Measurements from ENCODE around the gene C1QTNF9. TPM values are rescaled to one million over a fixed set of nuclear protein-coding genes. Genes with fewer than 3 reads are reported as not detected.
"Not testable (repeated sequence)": the region's sequence is repeated elsewhere in the genome, so short reads cannot be mapped to it uniquely, and the experiment has no call there.

Gene C1QTNF9
- total RNA-seq, 1 experiment from 2014 or later, result not detected

DNA sequence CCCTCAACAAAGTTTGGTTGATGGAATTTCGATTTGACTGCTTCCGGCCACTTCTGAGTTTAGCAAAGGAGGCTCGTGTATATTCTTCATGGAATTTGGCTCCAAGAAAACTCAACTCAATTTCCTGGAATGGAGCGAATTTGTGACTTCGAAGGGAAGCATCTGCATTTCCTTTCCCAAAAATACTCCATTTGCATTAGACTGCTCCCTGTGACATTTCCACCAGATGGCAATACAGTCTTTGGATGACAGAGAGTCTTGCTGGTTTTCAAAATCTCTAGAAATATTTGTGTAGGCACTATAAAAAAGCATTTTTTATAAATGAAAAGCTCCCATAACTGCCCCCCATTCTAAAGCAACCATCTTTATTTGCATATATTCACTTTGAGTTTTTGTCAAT lies 4.1 kb downstream of the C1QTNF9 start:
- H3K36me3 ChIP-seq (ENCODE audit: control insufficient read depth, insufficient read depth, low read length), result no peaks in the 10 kb centered on the region
- in situ Hi-C loops (cut with HindIII; ENCODE audit: low pct_unique_long_range_greater_than_20kb, low sequenced_read_pairs), result no loop called here
- no peak for TF ChIP-seq TCF7L2 (IDR thresholded peaks at IDR 0.05; ENCODE audit: low read depth, low read length)
- TF ChIP-seq, protein P1, sequence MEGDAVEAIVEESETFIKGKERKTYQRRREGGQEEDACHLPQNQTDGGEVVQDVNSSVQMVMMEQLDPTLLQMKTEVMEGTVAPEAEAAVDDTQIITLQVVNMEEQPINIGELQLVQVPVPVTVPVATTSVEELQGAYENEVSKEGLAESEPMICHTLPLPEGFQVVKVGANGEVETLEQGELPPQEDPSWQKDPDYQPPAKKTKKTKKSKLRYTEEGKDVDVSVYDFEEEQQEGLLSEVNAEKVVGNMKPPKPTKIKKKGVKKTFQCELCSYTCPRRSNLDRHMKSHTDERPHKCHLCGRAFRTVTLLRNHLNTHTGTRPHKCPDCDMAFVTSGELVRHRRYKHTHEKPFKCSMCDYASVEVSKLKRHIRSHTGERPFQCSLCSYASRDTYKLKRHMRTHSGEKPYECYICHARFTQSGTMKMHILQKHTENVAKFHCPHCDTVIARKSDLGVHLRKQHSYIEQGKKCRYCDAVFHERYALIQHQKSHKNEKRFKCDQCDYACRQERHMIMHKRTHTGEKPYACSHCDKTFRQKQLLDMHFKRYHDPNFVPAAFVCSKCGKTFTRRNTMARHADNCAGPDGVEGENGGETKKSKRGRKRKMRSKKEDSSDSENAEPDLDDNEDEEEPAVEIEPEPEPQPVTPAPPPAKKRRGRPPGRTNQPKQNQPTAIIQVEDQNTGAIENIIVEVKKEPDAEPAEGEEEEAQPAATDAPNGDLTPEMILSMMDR (IDR thresholded peaks at IDR 0.05), result peak; percentile 34; the same call in 1 of the 2 replicates
- POLR2A ChIA-PET, result no interaction called here
- no peaks in the 10 kb centered on the region for H3K9me3 ChIP-seq (ENCODE audit: control insufficient read depth, insufficient read depth, low read depth, low read length)
- CTCF ChIA-PET, result interaction anchor here (0.6 kb wide), 1 partner anchor 11 kb away, joined by 4 read pairs; no protein-coding TSS in a partner anchor
- no peak overlapping the region for H3K27ac ChIP-seq (ENCODE audit: low read length)
- BruUV-seq (replicated peaks), result no TSS peak
- intact Hi-C loops (cut with micrococcal nuclease; ENCODE audit: unreplicated experiment), result no loop called here
- no peaks in the 10 kb centered on the region for H3K27me3 ChIP-seq (ENCODE audit: control insufficient read depth, insufficient read depth, low read length)
- ATAC-seq, result no peak
- no peak for DNase-seq (ENCODE audit: low read depth, low spot score)
- no peaks in the 10 kb centered on the region for H3K4me1 ChIP-seq (ENCODE audit: control insufficient read depth, insufficient read depth, low read length)
- H3K4me3 ChIP-seq (ENCODE audit: low read depth in 2 of 2, low read length in 2 of 2), result no peak overlapping the region

DNA sequence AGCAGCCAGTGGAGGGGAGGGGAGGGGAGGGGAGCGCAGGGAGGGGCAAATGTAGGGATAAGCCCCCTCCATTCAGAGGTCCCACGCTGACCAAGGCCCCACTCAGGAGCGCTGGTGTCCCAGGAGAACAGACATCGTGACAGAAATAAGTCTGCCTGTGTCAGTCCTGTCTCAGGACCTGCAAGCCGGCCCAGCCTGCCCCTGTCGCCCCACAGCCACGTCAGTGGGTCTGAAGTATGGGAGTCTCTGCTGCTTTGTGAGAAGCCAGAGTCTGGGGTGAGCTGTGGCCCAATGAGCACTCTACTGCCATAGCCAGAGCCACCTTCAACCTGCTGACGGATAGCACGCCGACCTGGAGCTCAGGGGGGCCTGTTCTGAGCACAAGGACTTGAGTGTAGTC lies 8.5 kb downstream of the C1QTNF9 start:
- H3K9me3 ChIP-seq (ENCODE audit: control insufficient read depth, insufficient read depth, low read depth, low read length); H3K4me1 ChIP-seq (ENCODE audit: control insufficient read depth, insufficient read depth, low read length); H3K27me3 ChIP-seq (ENCODE audit: control insufficient read depth, insufficient read depth, low read length); DNase-seq (ENCODE audit: low read depth, low spot score); ATAC-seq; POLR2A ChIA-PET; in situ Hi-C loops (cut with HindIII; ENCODE audit: low pct_unique_long_range_greater_than_20kb, low sequenced_read_pairs); H3K36me3 ChIP-seq (ENCODE audit: control insufficient read depth, insufficient read depth, low read length); intact Hi-C loops (cut with micrococcal nuclease; ENCODE audit: unreplicated experiment); CTCF ChIA-PET; H3K27ac ChIP-seq (ENCODE audit: low read length); H3K4me3 ChIP-seq (ENCODE audit: low read depth in 2 of 2, low read length in 2 of 2); BruUV-seq (replicated peaks): not testable (repeated sequence)

DNA sequence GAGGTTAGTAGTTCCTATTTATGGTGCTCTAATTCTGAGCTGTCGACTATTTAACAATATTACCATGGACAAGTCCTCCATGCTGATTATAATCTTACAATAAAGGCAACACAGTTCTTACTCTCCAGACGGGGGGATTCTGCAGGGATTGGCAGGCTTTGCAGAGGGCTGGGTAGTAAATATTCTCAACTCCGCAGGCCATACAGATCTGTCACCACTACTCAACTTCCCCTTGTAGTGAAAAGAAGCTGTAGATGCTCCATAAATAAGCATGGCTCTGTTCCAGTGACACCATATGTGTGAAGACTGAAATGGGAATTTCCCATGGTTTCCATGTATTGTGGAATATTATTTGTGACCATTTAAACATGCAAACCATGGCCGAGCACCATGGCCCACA lies 9.5 kb downstream of the C1QTNF9 start:
- CTCF ChIA-PET; DNase-seq (ENCODE audit: low read depth, low spot score); in situ Hi-C loops (cut with HindIII; ENCODE audit: low pct_unique_long_range_greater_than_20kb, low sequenced_read_pairs); H3K36me3 ChIP-seq (ENCODE audit: control insufficient read depth, insufficient read depth, low read length); POLR2A ChIA-PET; ATAC-seq; intact Hi-C loops (cut with micrococcal nuclease; ENCODE audit: unreplicated experiment); H3K4me1 ChIP-seq (ENCODE audit: control insufficient read depth, insufficient read depth, low read length); H3K27ac ChIP-seq (ENCODE audit: low read length); H3K9me3 ChIP-seq (ENCODE audit: control insufficient read depth, insufficient read depth, low read depth, low read length); H3K4me3 ChIP-seq (ENCODE audit: low read depth in 2 of 2, low read length in 2 of 2); H3K27me3 ChIP-seq (ENCODE audit: control insufficient read depth, insufficient read depth, low read length); BruUV-seq (replicated peaks): not testable (repeated sequence)

DNA sequence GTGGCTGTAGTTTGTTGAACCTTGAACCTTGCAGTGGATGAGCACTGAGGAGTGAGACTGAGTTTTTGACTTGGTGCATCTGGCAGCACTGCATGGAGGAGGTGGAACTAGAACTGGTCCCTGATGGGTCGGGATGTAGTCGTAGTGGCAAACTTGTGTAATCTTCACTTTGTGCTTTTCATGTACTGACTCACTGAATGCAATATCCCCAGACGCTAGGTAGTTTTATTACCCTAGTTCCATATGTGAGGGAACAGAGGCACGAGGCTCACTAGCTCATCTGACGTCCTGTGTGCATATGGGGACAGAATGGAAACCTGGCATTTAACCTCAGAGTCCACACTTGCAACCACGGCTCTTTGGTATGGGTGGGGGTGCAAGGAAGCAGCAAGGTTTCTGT lies 10.3 kb downstream of the C1QTNF9 start:
- H3K36me3 ChIP-seq (ENCODE audit: control insufficient read depth, insufficient read depth, low read length); CTCF ChIA-PET; H3K27ac ChIP-seq (ENCODE audit: low read length); H3K4me1 ChIP-seq (ENCODE audit: control insufficient read depth, insufficient read depth, low read length); H3K9me3 ChIP-seq (ENCODE audit: control insufficient read depth, insufficient read depth, low read depth, low read length); H3K4me3 ChIP-seq (ENCODE audit: low read depth in 2 of 2, low read length in 2 of 2); H3K27me3 ChIP-seq (ENCODE audit: control insufficient read depth, insufficient read depth, low read length); BruUV-seq (replicated peaks); POLR2A ChIA-PET; DNase-seq (ENCODE audit: low read depth, low spot score); in situ Hi-C loops (cut with HindIII; ENCODE audit: low pct_unique_long_range_greater_than_20kb, low sequenced_read_pairs); intact Hi-C loops (cut with micrococcal nuclease; ENCODE audit: unreplicated experiment); ATAC-seq: not testable (repeated sequence)

DNA sequence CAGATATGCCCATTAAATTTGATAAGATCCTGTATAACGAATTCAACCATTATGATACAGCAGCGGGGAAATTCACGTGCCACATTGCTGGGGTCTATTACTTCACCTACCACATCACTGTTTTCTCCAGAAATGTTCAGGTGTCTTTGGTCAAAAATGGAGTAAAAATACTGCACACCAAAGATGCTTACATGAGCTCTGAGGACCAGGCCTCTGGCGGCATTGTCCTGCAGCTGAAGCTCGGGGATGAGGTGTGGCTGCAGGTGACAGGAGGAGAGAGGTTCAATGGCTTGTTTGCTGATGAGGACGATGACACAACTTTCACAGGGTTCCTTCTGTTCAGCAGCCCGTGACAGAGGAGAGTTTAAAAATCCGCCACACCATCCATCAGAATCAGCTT lies 12.0 kb downstream of the C1QTNF9 start:
- ATAC-seq; H3K36me3 ChIP-seq (ENCODE audit: control insufficient read depth, insufficient read depth, low read length); DNase-seq (ENCODE audit: low read depth, low spot score); H3K27me3 ChIP-seq (ENCODE audit: control insufficient read depth, insufficient read depth, low read length); intact Hi-C loops (cut with micrococcal nuclease; ENCODE audit: unreplicated experiment); H3K9me3 ChIP-seq (ENCODE audit: control insufficient read depth, insufficient read depth, low read depth, low read length); POLR2A ChIA-PET; in situ Hi-C loops (cut with HindIII; ENCODE audit: low pct_unique_long_range_greater_than_20kb, low sequenced_read_pairs); H3K27ac ChIP-seq (ENCODE audit: low read length); H3K4me3 ChIP-seq (ENCODE audit: low read depth in 2 of 2, low read length in 2 of 2); H3K4me1 ChIP-seq (ENCODE audit: control insufficient read depth, insufficient read depth, low read length); BruUV-seq (replicated peaks): not testable (repeated sequence)
- CTCF ChIA-PET, result interaction anchor here (0.7 kb wide), 1 partner anchor 446 kb away, joined by 3 read pairs; no protein-coding TSS in a partner anchor

Data from Panc1 (cell line).